B cell (primary cell): ENCODE results near the gene RRP1. TPM values are rescaled to one million over a fixed set of nuclear protein-coding genes. Genes with fewer than 3 reads are reported as not detected.

Experiments
- ATAC-seq: fragments of 200-7000 bp; cut with Tn5 transposase; one replicate; pipeline ENCODE4 v1.10.0; 2021; ENCODE audit warnings: low read depth, mild to moderate bottlenecking, moderate number of reproducible peaks, moderate library complexity
- CTCF ChIA-PET: fragments of 350-600 bp; sonication (Branson Sonifier 250); formaldehyde crosslinking; loops from one replicate; lab custom pipeline; 2021; ENCODE audit warnings: antibody characterized with exemption, inconsistent platforms; lab: Charles Lee
- POLR2A ChIA-PET: fragments of 350-600 bp; sonication (Branson Sonifier 250); formaldehyde crosslinking; loops from one replicate; lab custom pipeline; 2021; ENCODE audit warnings: antibody characterized with exemption; lab: Charles Lee
- DNase-seq: peaks from one replicate; pipeline ENCODE4 v3.0.0; 2013
- H2AFZ ChIP-seq: 2 replicates; pipeline ENCODE4 v1.6.1; 2012; ENCODE audit warnings: mild to moderate bottlenecking, low read depth, low read length; ENCODE audit not compliant: insufficient read depth, poor library complexity, severe bottlenecking
- H3K27ac ChIP-seq, 2 donors: 1 replicate in 1 of 2; 2 replicates in 1 of 2; pipeline ENCODE4 v1.5.1; 2012 to 2013; ENCODE audit warnings: low read length in 2 of 2, mild to moderate bottlenecking in 2 of 2, moderate library complexity in 1 of 2
- H3K27me3 ChIP-seq, 4 experiments: fragments of 200-600 bp in 1 of 4; sonication (generic) in 1 of 4; replicated peaks in 1 of 4; 1 replicate in 2 of 4; 2 replicates in 2 of 4; pipeline versions ENCODE4 v1.6.1 to v1.7.0; 2013 to 2016; ENCODE audit warnings: low read length in 3 of 4, mild to moderate bottlenecking in 2 of 4, mixed read lengths in 1 of 4, moderate library complexity in 1 of 4; ENCODE audit not compliant: insufficient read depth in 4 of 4, control insufficient read depth in 3 of 4; ENCODE audit errors: control extremely low read depth in 1 of 4
- H3K36me3 ChIP-seq, 2 experiments: replicated peaks in 1 of 2; 1 replicate in 1 of 2; 2 replicates in 1 of 2; pipeline versions ENCODE4 v1.6.1 to v1.7.1; 2013; ENCODE audit warnings: low read length in 1 of 2; ENCODE audit not compliant: insufficient read depth in 2 of 2, control insufficient read depth in 1 of 2; ENCODE audit errors: control extremely low read depth in 1 of 2, extremely low read depth in 1 of 2
- H3K4me1 ChIP-seq, 2 donors: fragments of 200-600 bp in 1 of 2; sonication (generic) in 1 of 2; 1 replicate in 1 of 2; 2 replicates in 1 of 2; pipeline versions ENCODE4 v1.5.1 to v1.6.1; 2013 to 2017; ENCODE audit warnings: low read length in 2 of 2; ENCODE audit not compliant: control insufficient read depth in 2 of 2, insufficient read depth in 2 of 2
- H3K4me2 ChIP-seq: replicated peaks from 2 replicates; pipeline ENCODE3; 2012; ENCODE audit warnings: mild to moderate bottlenecking, low read depth, low read length; ENCODE audit not compliant: poor library complexity, severe bottlenecking
- H3K4me3 ChIP-seq, 5 experiments: fragments of 200-600 bp in 1 of 5; sonication (generic) in 1 of 5; 1 replicate in 3 of 5; 2 replicates in 2 of 5; pipeline versions ENCODE4 v1.5.1 to v1.7.0; 2011 to 2016; ENCODE audit warnings: low read length in 4 of 5, mild to moderate bottlenecking in 4 of 5, low read depth in 2 of 5, control low read depth in 1 of 5, moderate library complexity in 1 of 5; ENCODE audit not compliant: insufficient read depth in 1 of 5; ENCODE audit errors: control extremely low read depth in 1 of 5, extremely low read depth in 1 of 5
- H3K79me2 ChIP-seq: fragments of 200-600 bp; sonication (generic); one replicate; pipeline ENCODE4 v1.6.0; 2016; ENCODE audit warnings: low read length; ENCODE audit not compliant: control insufficient read depth, insufficient read depth
- H3K9ac ChIP-seq: fragments of 200-600 bp; sonication (generic); 2 replicates; pipeline ENCODE4 v1.6.1; 2017; ENCODE audit warnings: mild to moderate bottlenecking, low read length, moderate library complexity
- H3K9me3 ChIP-seq, 3 donors: one replicate each; pipeline versions ENCODE4 v1.6.1 to v1.7.1; 2013; ENCODE audit warnings: low read length in 2 of 3; ENCODE audit not compliant: control insufficient read depth in 2 of 3, insufficient read depth in 1 of 3; ENCODE audit errors: control extremely low read depth in 1 of 3
- H4K20me1 ChIP-seq: 2 replicates; pipeline ENCODE4 v1.6.0; 2012; ENCODE audit warnings: mild to moderate bottlenecking, low read length; ENCODE audit not compliant: insufficient read depth, control insufficient read depth, poor library complexity, severe bottlenecking
- H3K27ac Mint-ChIP-seq: one replicate; pipeline ENCODE4 v1.8.0; 2021; ENCODE audit warnings: mixed read lengths
- H3K27me3 Mint-ChIP-seq: one replicate; pipeline ENCODE4 v1.8.0; 2021; ENCODE audit warnings: mixed read lengths
- H3K4me1 Mint-ChIP-seq: one replicate; pipeline ENCODE4 v1.8.0; 2021; ENCODE audit warnings: mixed read lengths
- H3K4me3 Mint-ChIP-seq: one replicate; pipeline ENCODE4 v1.8.0; 2021; ENCODE audit warnings: mixed read lengths
- H3K9me3 Mint-ChIP-seq: one replicate; pipeline ENCODE4 v1.8.0; 2022; ENCODE audit warnings: mixed read lengths; ENCODE audit not compliant: insufficient read depth
- EZH2 ChIP-seq: IDR thresholded peaks from 2 replicates; pipeline ENCODE4 v1.6.1; 2012; ENCODE audit warnings: borderline replicate concordance, low read depth, mild to moderate bottlenecking, moderate library complexity, low read length; ENCODE audit not compliant: insufficient read depth, poor library complexity, severe bottlenecking
- WGBS: methylation state at CpG from one replicate; pipeline ENCODE4 v1.1.5; 2013; ENCODE audit warnings: missing lambda C conversion rate; ENCODE audit not compliant: insufficient coverage; 5-methylcytosine and 5-hydroxymethylcytosine counted together
- intact Hi-C: fragments of 100-400 bp; cut with micrococcal nuclease; formaldehyde crosslinking; loops from one replicate; pipeline ENCODE4 v1.10.0; 2022
- polyA plus RNA-seq: library from polyadenylated mRNA; depleted of rRNA; stranded (reverse); fragments of >200 nt; gene quantifications from 2 replicates; pipeline ENCODE4 v1.2.3, GENCODE V29; 2012
- total RNA-seq, 2 donors: library from RNA; stranded (reverse); fragments of 120-200 nt in 1 of 2; gene quantifications; 1 replicate in 1 of 2; 2 replicates in 1 of 2; pipeline versions ENCODE4 v1.2.3 to v1.2.4, GENCODE V29; 2013 to 2022
- TF ChIP-seq, protein P1 (sequence below): fragments of 200-600 bp; IDR thresholded peaks from one replicate; pipeline ENCODE4 v1.8.0; 2022; ENCODE audit warnings: antibody characterized with exemption, mild to moderate bottlenecking

RRP1 gene
- total and polyA plus RNA-seq, 2 donors (not counting 1 experiment from before 2014, with no cell fraction given), result 9.6 to 27.8 TPM

DNA sequence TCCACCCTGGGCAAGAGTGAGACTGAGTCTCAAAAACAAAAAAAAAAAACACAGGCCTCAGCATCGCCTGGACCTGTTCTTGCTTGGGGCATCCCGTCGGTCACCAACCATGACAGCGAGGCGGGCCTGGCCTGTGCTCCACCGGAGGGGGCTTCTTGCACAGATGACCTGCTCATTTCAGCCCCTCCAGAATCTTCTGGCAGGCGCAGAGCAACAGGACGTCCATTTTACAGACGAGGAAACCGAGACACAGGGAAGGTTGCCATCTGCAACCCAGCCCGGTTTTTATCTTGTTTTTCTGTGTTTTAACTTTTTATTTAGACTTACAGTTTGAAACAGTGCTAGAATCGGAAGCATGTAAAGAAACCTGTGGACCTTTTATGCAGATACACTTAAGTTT lies 14.2 kb upstream of the RRP1 start:
- Mint-ChIP-seq H3K4me3 (peak overlapping the region; percentile 92), H3K27ac (peak overlapping the region; percentile 83), H3K27me3 (no peaks in the 10 kb centered on the region), H3K9me3 (no peaks in the 10 kb centered on the region), H3K4me1 (peaks cover 28% of the 10 kb centered on the region)
- no peaks in the 10 kb centered on the region for H3K27me3 ChIP-seq
- H4K20me1 ChIP-seq, result peaks cover 12% of the 10 kb centered on the region
- DNase-seq, result no peak
- intact Hi-C loops, result loop anchor here (1.0 kb wide), 1 partner anchor 14 kb away; the partner anchor contains the start of gene RRP1
- H3K9ac ChIP-seq, result peak overlapping the region; percentile 72
- H2AFZ ChIP-seq, result peak overlapping the region; percentile 90
- 100% methylated on average over 7 of the region's 12 CpGs for WGBS
- peaks cover 0 to 12% of the 10 kb centered on the region in 2 experiments for H3K36me3 ChIP-seq
- no peak overlapping the region for H3K27ac ChIP-seq
- CTCF ChIA-PET, result interaction anchor here (0.5 to 1.5 kb wide), 2 partner anchors 9 to 200 kb away, joined by 3 to 4 read pairs; no protein-coding TSS in a partner anchor
- peaks cover 10 to 14% of the 10 kb centered on the region in 2 donors for H3K4me1 ChIP-seq
- POLR2A ChIA-PET, result no interaction called here
- TF ChIP-seq, protein P1, sequence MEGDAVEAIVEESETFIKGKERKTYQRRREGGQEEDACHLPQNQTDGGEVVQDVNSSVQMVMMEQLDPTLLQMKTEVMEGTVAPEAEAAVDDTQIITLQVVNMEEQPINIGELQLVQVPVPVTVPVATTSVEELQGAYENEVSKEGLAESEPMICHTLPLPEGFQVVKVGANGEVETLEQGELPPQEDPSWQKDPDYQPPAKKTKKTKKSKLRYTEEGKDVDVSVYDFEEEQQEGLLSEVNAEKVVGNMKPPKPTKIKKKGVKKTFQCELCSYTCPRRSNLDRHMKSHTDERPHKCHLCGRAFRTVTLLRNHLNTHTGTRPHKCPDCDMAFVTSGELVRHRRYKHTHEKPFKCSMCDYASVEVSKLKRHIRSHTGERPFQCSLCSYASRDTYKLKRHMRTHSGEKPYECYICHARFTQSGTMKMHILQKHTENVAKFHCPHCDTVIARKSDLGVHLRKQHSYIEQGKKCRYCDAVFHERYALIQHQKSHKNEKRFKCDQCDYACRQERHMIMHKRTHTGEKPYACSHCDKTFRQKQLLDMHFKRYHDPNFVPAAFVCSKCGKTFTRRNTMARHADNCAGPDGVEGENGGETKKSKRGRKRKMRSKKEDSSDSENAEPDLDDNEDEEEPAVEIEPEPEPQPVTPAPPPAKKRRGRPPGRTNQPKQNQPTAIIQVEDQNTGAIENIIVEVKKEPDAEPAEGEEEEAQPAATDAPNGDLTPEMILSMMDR, result no peak
- TF ChIP-seq EZH2, result no peak
- peak overlapping the region; percentile 86 for H3K4me2 ChIP-seq
- no peak for ATAC-seq
- H3K79me2 ChIP-seq, result peaks cover 3% of the 10 kb centered on the region
- H3K9me3 ChIP-seq, result peaks cover 0 to 6% (median 0%) of the 10 kb centered on the region in 3 donors
- peak overlapping the region; percentile 43 to 87 (median 59) for H3K4me3 ChIP-seq

DNA sequence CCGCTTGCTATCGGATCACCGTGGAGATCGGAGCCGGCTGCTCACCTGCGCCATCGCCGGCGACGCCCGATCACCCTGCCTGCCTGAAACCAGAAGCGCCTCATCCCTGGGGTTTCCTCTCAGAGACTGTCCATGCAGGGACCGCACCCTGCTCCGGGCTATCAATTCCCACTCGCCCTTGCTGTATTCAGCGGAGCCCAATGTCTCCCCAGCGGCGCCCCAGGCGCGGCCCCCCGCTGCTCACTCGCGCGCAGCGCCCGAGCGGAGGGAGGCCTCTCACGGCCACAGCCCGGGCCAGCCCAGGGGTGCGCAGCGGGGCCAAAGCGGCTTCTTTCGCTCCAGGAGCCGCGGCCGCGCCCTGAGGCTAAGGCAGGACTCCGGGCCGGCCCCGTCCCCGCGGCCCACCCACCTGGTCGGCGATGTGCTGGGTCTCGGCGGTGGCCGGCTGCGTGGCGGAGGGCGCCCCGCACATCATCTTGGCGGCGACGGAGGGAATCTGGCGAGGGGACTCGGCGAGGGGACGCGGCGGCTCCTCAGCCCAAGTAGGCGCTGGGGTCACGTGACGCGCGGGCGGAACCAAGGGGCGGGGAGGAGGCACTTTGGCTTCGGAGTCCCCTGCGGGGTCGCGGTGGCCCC lies 13.5 kb upstream of the RRP1 start, which contains the start of gene CSTB:
Gene CSTB (minus strand): TSS at position 514 of the 636 bp plus-strand sequence. CDS start 39 bp downstream, at position 475.
- H3K4me2 ChIP-seq, result peak within 1 kb of the TSS; percentile 86
- POLR2A ChIA-PET, result no interaction called here
- CTCF ChIA-PET, result no interaction called here
- peak within 1 kb of the TSS; percentile 43 to 87 (median 59) for H3K4me3 ChIP-seq
- intact Hi-C loops, result loop anchor here (1.0 kb wide), 1 partner anchor 13 kb away; the partner anchor contains the start of gene RRP1
- H3K27ac ChIP-seq, result peak within 1 kb of the TSS in 1 of 2 donors; percentile 76
- TF ChIP-seq EZH2, result no peak
- TF ChIP-seq, protein P1, result no peak
- H3K9me3 ChIP-seq, result peaks cover 0 to 6% (median 0%) of the 10 kb centered on the region in 3 donors
- Mint-ChIP-seq H3K27ac (peak within 1 kb of the TSS; percentile 83), H3K4me1 (peaks cover 28% of the 10 kb centered on the region), H3K9me3 (no peaks in the 10 kb centered on the region), H3K27me3 (no peaks in the 10 kb centered on the region), H3K4me3 (peak within 1 kb of the TSS; percentile 92)
- H3K79me2 ChIP-seq, result peaks cover 3% of the 10 kb centered on the region
- H3K9ac ChIP-seq, result peak within 1 kb of the TSS; percentile 72
- 2% methylated on average over 71 of the region's 71 CpGs for WGBS
- H3K4me1 ChIP-seq, result peaks cover 10 to 14% of the 10 kb centered on the region in 2 donors
- no peaks in the 10 kb centered on the region for H3K27me3 ChIP-seq
- peak within 1 kb of the TSS; percentile 90 for H2AFZ ChIP-seq
- peaks cover 12% of the 10 kb centered on the region for H4K20me1 ChIP-seq
- DNase-seq, result peak; percentile 83
- H3K36me3 ChIP-seq, result peaks cover 0 to 12% of the 10 kb centered on the region in 2 experiments
- peak; percentile 78 for ATAC-seq
